AG08395 (cell line): ENCODE results near the gene ADH1A.
"Not testable (repeated sequence)": the region's sequence is repeated elsewhere in the genome, so short reads cannot be mapped to it uniquely, and the experiment has no call there.

ENCODE experiments used
- DNase-seq: peaks from one replicate; pipeline ENCODE4 v3.0.0; 2012; ENCODE audit warnings: mixed read lengths, low spot score

The ADH1A gene

GRCh38 chr4:99281261-99281660 is 9.5 kb downstream of the ADH1A start:
- no peak for DNase-seq

- DNase-seq = no peak
Measured at GRCh38 chr4:99276417-99276816, 14.4 kb downstream of the ADH1A start.

- no peak for DNase-seq
Measured at GRCh38 chr4:99275885-99276284, 14.9 kb downstream of the ADH1A start.

- no peak for DNase-seq
Measured at GRCh38 chr4:99275050-99275449, 15.7 kb downstream of the ADH1A start.

GRCh38 chr4:99273704-99274103 is 17.1 kb downstream of the ADH1A start:
- no peak for DNase-seq

GRCh38 chr4:99264927-99265326 is 25.9 kb downstream of the ADH1A start:
- DNase-seq = no peak

- DNase-seq = no peak
Measured at GRCh38 chr4:99252746-99253145, 38.0 kb downstream of the ADH1A start.

GRCh38 chr4:99248714-99249113 is 42.1 kb downstream of the ADH1A start:
- DNase-seq = no peak

GRCh38 chr4:99235955-99236354 is 54.8 kb downstream of the ADH1A start:
- DNase-seq = no peak

GRCh38 chr4:99234331-99235010 is 56.3 kb downstream of the ADH1A start:
- DNase-seq = peak; percentile 34

GRCh38 chr4:99233397-99233796 is 57.4 kb downstream of the ADH1A start:
- not testable (repeated sequence) for DNase-seq

GRCh38 chr4:99228706-99229105 is 62.1 kb downstream of the ADH1A start:
- not testable (repeated sequence) for DNase-seq

GRCh38 chr4:99227646-99228045 is 63.1 kb downstream of the ADH1A start:
- not testable (repeated sequence) for DNase-seq
